Middle frontal gyrus (tissue), 1 donor: ENCODE results near the gene ZFP36.

Source experiments
- DNase-seq: peaks from one replicate; pipeline ENCODE4 v3.0.0-alpha.2; 2015; ENCODE audit warnings: low spot score; ENCODE audit errors: extremely low spot score

The ZFP36 gene

GRCh38 chr19:39384839-39385568 is 21.6 kb upstream of the ZFP36 start:
- DNase-seq, result no peak

- DNase-seq, result no peak
Measured at GRCh38 chr19:39385629-39386411, 20.8 kb upstream of the ZFP36 start.

- no peak for DNase-seq
Measured at GRCh38 chr19:39386557-39386956, 20.1 kb upstream of the ZFP36 start.

GRCh38 chr19:39388657-39389056 is 18.0 kb upstream of the ZFP36 start:
- DNase-seq, result no peak

DNA sequence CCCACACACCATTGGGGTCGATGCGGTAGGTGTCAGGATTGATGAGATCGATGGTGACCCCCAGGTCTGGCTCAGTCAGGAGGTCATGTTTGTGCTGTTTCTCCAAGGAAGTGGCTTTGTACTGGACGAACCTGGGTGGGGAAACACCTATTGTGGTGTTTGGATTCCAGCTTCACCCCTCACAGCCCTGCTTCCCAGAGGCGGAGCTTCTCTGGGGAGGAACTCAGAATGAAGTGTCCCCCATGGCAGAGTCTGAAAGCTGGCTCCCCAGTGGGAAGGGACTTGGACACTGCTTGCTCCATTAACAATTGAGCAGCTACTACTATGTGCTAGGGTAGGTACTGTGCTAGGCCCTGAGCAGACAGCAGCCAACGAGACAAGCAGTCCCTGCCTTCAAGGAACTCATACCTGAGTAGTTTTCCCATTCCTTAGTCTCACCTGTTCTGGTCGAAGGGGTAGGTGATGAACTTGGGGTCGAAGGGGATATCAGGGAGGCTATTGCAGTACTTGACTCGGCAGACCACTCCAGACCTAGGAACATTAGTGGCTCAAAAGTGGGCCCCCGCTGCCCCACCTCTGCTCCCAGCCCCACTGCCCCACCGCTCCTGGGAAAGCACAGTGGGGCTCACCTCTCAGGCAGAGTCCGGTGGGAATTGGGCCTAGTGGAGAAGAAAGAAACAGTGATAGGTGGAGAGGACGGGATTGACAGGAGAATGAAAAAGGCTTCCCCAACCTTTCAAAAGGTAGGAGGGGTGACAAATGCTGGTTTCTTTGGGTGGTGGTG is 16.8 kb upstream of the ZFP36 start:
- DNase-seq, result no peak

DNA sequence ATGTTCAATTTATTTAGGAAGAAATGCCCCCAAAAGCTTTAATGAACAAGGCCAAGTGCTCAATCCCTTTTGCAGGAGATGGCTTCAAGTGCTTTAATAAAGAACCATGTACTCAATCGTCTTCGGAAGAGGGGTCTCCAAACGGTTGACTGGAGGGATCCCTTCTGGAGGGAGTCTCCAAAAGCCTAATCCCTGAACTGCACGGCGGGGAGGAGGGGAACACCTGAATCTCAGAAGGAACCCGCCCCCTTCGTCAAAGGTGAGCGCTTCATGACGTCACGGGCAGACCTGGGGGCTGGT is 16.2 kb upstream of the ZFP36 start:
- DNase-seq, result no peak

DNA sequence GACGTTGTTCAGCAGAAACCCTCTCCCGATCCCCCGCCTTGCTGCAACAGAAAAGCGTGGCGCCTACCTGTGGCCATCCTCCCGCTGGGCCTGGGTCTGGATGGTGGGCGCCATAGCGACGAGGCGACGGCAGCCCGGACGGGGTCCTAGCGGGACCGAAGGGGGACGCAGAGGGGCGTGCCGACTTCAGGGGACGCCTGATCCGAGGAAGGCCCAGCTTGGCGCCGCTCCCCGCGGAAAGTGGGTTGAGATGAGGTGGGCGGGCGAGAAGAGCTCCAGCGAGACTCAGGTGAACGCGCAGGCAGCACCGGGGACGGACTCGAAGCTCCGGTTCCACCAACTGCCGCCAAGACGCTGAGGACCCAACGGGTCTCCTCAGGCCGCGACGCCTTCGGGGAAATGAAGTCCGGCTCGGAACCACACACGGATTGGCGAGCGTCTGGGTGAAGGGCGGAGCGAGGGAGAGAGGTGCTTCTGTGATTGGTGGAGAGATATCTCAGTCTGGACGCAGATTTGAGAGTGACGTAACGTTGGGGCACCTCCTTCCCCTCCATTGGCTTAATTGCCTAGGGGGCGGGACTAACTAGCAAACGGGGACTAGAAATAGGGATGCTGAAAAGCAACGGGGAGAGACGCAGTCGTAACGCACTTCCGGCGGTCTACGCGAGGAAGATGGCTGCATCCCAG is 15.8 kb upstream of the ZFP36 start, which contains the start of the genes MED29 and PAF1:
Gene MED29 (plus strand): TSS at position 628 of the 687 bp plus-strand sequence. CDS start 45 bp downstream, at position 673.
Gene PAF1 (minus strand): TSS at position 356 of the 687 bp plus-strand sequence. CDS start 242 bp downstream, at position 114.
- peak; percentile 100 for DNase-seq

GRCh38 chr19:39397360-39398296 is 9.0 kb upstream of the ZFP36 start:
- peak; percentile 41 for DNase-seq

DNA sequence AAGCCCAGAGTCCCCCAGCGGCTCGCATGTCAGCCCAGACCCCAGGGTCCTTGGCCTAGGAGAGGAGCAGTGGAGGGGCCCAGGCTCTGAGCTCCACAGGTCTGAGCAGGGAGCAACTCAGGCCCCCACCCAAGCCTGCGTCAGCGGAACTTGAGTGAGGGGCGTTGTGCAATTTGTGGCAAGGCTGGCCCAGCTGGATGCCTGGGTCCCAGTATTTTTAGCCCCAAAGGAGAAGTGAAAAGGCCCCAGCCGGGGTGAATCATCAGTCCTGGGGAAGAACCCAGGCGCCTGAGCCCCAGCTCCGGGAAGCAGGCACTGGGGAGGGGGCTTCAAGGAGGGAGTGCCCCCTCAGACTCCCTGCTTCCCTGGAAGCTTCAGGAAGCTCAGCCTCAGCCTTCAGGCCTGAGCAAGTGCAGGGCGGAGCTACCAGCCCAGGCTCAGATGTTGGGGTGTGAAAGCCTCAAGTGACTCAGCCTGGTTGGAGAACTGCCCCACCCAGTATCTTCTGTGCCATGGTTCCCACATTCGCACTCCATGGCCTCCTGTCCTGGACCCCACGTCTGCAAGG is 8.3 kb upstream of the ZFP36 start:
- DNase-seq, result no peak

DNA sequence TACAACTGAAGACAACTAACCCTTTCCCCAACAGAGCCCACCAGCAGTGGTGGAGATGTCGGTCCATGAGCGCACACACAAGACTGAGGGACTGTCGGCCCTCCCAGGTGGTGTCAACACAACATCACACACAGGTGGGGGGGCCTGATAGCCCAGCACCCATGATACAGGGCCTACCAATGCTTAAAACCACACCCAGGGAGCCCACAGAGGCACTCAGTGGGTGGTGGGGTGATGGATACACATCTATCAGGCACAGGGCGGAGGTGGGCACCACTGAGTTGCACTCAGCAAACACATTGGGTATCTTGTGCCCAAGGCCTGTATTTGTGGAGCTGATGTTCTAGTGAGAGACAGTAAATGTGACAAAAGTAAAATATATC is 7.0 kb upstream of the ZFP36 start:
- DNase-seq, result no peak

- DNase-seq, result no peak
Measured at GRCh38 chr19:39400061-39400460, 6.6 kb upstream of the ZFP36 start.

DNA sequence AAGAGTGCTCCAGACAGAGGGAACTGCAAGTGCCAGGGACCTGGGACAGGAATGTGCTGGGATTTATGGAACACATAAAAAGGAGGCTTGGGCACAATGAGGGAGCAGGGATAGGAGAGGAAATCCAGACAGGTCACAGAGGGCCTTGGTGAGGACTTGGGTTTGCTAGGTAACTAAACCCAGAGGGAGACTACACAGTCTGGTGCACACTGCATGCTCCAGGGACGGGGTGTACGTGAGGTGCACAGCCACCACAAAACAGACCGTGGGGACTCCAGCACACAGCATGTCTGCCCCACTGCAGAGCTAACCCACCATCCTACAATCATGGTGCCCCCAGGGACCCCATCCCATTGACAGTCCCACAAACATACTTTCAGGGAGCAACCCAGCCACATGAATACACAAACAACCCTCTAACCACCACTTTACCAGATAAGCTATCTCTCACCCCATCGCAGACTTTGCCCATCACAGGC is 5.5 kb upstream of the ZFP36 start:
- no peak for DNase-seq

DNA sequence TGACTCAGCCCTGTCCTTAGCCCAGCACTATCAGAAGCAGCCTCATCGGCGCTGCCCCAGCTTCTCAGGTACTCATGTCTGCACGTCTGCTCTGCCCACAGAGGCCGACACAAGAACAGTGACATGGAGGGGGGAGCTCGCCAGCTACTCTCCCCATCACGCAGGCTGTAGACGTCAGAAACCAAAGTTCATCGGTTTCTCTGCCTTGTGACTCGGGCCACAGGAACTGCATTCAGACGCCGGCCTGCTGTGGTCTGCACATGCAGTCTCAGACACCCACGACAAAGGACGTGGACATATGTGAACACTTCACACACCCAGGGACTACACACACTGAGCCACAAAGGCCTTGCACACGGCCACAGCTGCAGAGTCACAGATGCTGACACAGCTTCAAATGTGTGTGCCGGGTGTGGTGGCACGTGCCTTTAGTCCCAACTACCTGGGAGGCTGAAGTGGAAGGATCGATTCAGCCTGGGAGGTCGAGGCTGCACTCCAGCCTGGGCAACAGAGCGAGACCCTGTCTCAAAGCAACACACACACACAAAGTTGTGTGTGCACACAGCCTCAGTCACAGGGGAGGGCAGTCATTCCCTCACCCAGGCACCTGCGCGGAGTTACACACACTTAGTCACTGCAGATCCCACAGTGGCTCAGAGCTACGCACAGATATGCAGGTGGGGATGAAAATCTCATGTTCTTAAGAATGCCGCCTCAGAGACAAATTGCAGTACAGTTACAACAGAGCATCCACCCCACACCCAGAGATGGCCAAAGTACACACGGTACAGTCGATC is 4.9 kb upstream of the ZFP36 start:
- no peak for DNase-seq

DNA sequence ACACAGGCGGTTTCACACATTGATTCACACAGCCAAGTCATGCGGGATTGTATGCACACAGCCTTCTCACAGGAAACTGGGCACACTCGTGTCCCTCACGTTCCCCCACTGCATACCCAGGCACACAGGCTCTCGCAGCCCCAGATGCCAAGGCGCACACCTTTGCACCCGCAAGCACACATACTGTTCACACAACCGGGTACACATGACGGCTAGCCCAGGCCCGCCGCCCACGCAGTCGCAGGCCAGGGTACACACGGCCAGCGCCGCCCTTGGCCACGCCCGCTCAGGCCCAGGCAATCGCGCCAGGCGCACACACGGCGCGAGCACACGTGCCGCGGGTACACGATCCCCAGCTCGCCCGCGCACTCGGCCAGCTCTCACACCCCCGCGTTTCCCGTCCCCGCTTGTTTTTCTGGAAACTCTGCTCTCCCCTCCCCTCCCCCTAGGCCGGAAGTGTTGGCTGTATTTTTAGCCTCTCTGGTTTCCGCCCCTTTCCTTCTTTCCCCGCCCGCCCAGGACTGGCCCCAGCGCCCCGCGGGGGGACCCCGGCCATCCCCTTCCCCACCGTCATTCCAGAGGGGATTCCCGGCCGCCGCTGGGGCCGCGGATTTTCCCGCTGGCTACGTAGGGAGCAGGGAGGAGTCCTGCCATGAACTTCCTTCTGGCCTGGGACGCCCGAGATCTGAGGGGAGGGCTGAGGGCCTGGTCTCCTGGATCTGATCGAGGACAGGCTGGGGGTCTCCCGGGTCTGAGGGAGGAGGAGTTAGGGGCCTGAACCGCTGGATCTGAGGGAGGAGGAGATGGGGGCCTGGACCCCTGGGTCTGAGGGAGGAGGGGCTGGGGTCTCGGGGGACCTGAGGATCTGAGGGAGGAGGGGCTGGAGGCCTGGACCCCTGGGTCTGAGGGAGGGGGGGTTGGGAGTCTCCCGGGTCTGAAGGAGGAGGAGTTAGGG is 4.0 kb upstream of the ZFP36 start:
- peak; percentile 17 for DNase-seq

- DNase-seq, result no peak
Measured at GRCh38 chr19:39403331-39404312, 3.0 kb upstream of the ZFP36 start.

DNA sequence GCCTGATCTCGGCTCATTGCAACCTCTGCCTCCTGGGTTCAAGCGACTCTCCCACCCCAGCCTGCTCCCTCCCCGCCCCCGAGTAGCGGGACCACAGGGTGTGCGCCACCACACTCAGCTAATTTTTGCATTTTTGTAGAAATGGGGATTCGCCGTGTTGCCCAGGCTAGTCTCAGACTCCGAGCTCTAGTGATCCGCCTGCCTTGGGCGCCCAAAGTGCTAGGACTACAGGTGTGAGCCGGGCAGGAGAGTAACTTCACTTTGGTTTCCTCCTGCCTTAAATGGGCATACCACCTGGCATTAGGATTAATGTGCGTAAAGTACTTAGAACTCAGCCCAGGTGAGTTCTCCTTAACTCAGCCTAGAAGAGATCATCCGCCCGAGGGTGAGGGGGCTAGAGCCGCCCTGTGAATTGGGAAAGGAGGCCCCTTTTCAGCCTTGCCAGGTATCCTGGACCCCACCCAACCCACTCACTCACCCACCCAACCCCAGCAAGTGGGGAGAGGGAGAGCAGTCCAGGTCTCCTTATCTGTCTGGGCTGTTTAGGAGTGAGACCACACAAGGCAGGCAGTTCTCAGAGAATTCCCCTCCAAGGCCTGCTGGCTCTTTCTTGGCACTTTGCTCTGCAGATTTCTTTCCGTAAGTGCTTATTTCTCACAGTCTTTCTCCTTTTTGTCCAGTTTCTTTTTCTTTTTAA is 1.2 kb upstream of the ZFP36 start:
- no peak for DNase-seq
